Skin epidermis (tissue), 12 donors: Measurements from ENCODE around the gene QSOX2.

ENCODE experiments used
- H3K27ac ChIP-seq, 21 experiments: fragments of 200-600 bp; sonication (generic) in 11 of 21; one replicate each; pipeline ENCODE4 v1.5.0; 2020; ENCODE audit warnings: mild to moderate bottlenecking in 3 of 21, inconsistent platforms in 2 of 21, moderate library complexity in 2 of 21
- H3K4me3 ChIP-seq, 7 experiments: fragments of 200-600 bp; sonication (generic) in 2 of 7; one replicate each; pipeline ENCODE4 v1.5.0; 2020; ENCODE audit warnings: inconsistent platforms in 2 of 7, mild to moderate bottlenecking in 2 of 7, moderate library complexity in 1 of 7

QSOX2 gene, protein sequence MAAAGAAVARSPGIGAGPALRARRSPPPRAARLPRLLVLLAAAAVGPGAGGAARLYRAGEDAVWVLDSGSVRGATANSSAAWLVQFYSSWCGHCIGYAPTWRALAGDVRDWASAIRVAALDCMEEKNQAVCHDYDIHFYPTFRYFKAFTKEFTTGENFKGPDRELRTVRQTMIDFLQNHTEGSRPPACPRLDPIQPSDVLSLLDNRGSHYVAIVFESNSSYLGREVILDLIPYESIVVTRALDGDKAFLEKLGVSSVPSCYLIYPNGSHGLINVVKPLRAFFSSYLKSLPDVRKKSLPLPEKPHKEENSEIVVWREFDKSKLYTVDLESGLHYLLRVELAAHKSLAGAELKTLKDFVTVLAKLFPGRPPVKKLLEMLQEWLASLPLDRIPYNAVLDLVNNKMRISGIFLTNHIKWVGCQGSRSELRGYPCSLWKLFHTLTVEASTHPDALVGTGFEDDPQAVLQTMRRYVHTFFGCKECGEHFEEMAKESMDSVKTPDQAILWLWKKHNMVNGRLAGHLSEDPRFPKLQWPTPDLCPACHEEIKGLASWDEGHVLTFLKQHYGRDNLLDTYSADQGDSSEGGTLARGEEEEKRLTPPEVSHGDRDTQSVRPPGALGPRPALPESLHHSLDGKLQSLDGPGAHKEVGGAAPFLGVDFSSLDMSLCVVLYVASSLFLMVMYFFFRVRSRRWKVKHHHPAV

DNA sequence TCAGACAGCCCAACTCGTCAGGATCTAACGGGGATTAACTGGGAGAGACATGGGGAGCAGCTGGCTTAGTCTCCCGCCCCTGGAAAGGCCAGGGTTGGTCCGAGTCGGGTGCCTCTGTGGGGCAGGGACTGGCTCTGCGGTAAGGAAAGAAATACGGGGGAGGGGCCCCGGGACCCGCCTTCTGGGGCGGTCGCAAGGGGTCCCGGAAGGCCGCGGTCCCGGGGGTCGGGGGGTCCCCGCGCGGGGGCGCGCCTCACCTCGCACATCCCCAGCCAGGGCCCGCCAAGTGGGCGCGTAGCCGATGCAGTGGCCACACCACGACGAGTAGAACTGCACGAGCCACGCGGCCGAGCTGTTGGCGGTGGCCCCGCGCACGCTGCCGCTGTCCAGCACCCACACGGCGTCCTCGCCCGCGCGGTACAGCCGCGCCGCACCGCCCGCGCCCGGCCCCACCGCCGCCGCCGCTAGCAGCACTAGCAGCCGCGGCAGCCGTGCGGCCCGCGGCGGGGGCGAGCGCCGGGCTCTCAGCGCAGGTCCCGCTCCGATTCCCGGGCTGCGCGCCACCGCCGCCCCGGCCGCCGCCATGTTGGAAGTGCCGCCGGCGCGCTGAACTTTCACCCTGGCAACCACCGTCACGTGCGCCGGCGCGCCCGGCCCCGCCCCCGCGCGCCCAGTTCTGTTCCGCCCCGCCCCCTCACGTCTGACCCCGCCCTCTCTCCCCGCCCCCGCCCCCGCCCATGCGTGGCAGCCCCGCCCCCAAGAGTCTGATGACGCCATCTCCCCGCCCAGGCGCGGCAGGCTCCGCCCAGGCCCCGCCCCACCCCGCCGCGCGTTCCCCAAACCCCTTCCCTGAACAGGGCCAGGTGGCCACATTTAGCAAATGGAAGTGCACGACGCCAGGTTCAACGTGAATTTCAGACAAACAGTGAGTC is at the start of gene QSOX2:
TSS of gene QSOX2 (minus strand) at position 594 of the 932 bp plus-strand sequence. CDS start at position 585, 9 bp downstream.
- Histone ChIP-seq H3K27ac (peak within 1 kb of the TSS in 14 of 21 experiments; percentile 15 to 82 (median 63)), H3K4me3 (peak within 1 kb of the TSS; percentile 64 to 93 (median 79))

DNA sequence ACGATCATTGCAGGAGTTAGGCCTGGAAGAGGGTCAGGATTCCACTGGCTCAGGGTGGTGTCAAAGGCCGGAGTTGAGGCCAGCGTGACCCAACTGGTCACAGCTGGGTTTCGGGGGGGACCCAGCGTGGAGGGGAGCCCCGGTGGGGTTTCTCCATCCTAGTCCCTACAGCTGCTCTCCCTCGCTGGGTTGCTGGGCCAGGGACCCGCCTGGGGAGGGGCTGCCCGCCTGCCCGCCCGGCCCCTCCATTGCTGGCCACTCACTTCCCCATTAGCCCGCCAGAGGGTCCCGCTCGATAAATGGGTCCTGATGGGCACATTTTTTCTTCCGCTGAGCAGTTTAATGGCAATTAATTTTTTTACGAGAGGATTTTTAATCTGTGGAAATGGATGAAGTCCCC is 49.4 kb upstream of the QSOX2 start:
- Histone ChIP-seq H3K27ac (no peak overlapping the region), H3K4me3 (no peak overlapping the region)

DNA sequence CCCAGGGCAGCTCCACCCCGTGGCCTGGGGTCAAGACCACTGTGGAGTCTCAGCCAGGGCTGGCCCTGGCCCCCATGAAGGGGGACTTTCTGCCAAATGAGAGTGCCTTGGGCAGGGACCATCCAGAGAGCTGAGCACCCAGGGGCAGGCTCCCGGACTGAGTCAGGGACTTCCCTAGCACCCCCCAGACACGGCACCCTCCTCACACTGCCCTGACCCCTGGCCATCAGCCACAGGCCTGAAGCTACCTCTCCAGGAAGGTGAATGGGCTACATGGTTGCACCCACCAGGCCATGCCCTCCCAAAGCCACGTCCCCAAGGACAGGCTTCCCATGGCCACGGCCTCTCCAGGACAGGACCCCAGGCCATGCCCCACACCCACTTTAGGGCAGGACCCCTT is 48.8 kb upstream of the QSOX2 start:
- H3K4me3 ChIP-seq, result no peak overlapping the region
- no peak overlapping the region for H3K27ac ChIP-seq

DNA sequence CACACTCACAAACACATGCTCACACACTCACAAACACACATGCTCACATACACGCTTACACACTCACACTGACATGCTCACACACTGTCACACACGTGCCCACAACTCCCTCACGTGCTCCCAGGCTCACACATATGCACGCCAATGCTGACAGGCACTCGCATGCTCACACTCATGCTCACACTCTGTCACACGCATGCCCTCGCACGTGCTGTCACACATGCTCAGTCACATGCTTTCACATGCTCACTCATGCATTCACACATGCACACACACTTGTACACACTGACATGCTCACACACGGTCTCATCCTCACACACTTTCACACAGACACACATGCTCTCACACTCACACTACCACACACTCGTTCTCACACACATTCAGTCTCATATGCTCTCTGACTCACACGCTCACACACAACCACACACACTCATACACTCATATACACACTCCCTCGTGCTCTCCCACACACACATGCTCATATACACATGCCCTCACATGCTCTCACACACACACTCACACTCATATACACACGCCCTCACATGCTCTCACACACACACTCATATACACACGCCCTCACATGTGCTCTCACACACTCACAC is 48.0 kb upstream of the QSOX2 start:
- H3K27ac ChIP-seq, result no peak overlapping the region
- no peak overlapping the region for H3K4me3 ChIP-seq

DNA sequence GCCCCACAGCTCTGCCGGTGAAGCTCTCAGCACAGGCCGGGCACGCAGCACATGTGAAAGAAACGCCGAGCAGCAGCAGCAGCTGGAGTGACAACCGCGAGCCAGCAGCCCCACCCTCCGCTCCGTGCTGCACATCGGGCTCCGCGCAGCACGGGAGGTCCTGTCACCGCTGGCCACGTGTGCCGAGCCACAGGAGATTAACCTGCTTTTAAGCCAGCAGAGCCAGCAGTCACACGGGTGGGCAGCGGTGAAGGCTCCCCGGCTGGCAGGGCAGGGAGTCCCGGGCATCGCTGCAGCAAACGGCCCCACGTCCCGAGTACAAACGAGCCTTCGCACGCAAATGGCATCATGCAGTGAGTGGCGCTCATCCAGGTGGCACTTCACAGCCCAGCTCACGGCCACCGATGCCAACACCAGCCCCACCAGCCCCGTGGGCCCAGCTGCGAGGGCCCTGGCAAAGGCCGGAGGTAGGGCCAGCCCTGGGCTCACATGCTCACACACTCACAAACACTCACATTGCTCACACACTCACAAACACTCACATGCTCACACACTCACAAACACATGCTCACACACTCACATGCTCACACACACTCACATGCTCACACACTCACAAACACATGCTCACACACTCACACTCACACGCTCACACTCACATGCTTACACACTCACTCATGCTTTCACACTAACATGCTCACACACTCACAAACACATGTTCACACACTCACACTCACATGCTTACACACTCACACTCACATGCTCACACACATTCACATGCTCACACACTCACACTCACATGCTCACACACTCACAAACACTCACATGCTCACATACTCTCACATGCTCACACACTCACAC is 47.2 kb upstream of the QSOX2 start:
- H3K27ac ChIP-seq, result no peak overlapping the region
- H3K4me3 ChIP-seq, result no peak overlapping the region

DNA sequence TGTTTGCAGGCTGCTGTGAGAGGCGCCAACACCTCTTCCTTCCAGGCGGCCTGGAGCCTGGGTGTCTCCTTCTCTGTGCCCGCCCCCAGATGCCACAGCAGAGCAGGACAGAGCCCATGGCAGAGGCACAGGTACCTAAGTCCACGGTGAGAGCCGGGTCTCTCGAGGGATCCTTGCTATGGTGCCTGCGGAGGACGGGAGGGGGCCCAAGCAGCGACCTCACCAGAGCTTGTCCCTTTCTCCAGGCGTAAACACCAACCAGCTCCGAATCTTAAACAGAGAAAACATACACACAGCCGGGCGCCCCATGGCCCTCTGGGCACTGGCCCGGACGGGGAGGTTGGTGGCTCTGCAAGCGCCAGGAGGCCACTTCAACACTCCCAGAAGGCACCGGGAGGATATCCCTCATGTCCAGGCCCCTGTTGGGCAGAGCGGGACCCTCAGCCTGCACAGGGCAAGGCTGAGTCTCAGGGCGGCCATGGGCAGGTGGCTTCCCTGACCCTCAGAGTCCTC is 46.5 kb upstream of the QSOX2 start:
- no peak overlapping the region for H3K27ac ChIP-seq
- no peak overlapping the region for H3K4me3 ChIP-seq

DNA sequence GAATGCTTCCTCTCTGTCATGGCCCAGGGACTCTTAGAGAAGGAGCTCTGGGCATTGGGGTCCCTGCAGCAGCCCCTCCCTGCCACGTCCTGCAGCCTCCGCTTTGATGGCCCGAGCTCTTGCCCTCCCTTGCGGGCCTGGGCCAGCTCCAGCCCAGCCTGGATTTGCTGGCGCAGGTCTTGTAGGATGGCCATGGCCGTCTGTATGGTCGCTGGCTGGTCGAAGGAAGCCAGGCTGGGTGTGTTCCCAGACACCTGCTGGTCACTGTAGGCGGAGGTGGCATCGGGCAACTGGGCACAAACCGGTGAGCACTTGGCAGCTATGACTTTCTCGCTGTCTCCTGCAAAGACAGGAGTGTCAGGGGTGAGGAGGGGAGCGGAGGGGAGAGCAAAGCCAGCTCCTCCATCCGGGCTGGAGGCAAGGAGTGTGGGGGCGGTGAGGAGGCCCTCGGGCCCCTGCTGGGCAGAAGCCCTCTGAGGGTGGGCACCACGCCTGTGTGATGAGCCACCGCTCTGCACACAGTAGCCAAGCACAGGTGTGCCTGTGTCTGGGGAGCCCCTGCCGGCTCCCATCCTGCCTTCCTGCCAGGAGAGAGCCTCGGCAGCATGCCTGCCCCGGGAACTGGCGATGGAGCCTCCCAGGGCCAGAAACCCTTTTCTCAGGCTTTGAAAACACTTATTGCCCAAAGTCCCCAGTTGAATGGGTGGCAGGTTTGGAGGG is 45.9 kb upstream of the QSOX2 start:
- no peak overlapping the region for H3K4me3 ChIP-seq
- no peak overlapping the region for H3K27ac ChIP-seq

DNA sequence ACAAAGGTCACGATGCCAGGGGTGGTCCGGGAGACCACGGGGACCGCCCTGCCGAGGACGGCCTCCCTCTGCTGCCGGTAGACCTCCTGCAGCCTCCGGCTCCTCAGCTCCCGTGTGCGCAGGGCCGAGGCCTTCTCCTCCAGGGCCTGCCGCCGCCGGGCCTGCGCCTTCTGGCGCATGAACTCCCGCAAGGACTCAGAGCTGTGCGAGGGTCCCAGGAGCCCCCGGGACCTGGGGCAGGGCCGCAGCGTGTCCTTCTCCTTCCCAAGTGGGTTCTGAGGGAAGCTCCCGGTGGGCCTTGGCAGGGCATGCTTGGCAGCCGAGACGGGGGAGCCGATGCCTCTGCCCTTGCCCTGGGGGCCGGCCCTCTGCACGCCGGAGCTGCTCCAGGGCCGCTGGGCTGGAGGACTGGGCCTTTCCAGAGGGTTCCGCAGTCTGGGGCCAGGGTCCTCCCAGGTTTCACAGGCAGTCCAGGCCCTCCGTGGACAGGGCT is 44.9 kb upstream of the QSOX2 start:
- Histone ChIP-seq H3K4me3 (no peak overlapping the region), H3K27ac (no peak overlapping the region)

DNA sequence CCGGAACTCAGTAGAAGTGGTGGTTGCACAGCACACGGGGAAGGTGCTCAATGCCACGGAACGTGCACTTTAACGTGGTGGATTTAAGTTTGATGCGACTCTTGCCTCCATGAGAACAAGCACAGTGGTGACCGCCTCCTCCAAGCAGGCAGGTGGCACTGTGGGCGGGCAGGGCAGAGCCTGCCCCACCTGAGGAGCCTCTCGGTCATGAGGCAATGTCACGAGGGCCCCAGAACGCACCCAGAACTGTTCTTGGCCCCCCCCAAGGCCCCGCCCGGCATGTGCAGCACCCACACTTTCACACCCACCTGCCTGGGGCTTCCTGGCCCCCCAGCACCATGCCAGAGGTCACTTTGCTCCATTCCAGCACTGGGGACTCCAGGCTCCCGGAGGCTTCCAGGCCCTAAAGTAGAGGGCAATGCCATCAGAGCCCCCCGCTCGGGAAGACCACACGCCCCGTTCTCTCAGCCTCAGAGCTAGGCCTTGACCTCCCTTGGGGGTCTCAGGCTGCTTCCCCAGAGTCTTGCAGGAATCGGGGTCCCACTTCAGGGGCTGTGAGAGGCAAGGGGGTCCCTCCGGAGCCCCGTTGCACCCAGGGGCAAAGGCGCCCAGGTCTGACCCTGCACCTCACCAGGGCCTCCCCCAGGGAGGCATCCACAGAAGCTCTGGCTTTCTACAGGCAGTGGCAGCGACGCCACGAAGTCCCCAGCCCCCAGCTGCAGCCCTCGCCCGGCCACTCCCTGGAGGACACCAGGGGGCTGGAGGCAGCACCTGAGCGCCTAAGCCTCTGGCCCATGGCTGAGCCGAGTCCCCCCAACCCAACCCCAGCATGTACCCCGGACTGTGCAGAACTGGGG is 44.3 kb upstream of the QSOX2 start:
- Histone ChIP-seq H3K4me3 (no peak overlapping the region), H3K27ac (no peak overlapping the region)

DNA sequence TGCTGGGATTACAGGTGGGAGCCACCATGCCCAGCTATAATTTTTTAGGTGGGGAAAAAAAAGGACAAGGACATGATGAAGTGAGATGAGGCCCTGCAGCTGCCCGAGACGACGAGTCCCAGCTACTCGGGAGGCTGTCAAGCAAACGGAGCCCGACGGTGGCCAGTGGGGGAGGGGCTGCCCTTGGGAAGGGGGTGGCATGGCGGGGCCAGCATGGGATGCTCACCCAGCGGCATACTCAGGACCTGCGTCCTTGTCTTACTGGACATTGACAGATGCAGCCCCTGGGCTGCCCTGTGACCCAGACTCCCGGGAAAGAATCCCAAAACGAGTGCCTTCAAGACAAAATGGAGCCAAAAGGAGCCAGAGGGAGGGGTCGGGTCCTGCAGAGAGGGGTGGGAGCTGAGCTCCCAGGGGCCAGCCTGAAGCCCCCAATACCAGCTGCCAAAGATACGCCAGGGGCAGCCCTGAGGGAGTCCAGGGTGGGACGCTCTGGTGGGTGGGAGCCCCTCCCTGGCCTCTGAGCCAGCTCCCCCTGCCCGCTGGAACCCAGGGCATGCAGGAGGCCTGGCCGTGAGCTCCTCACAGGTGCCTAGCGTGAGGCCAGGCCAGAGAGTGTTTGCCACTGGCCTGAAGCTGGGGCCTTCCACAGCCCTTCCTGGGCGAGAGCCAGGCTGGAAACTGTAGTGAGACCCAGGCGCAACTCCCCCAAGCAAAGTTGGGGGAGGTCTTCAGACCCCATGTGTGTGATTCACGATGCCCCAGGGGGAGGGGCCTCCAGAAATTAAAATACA is 42.5 kb upstream of the QSOX2 start:
- Histone ChIP-seq H3K27ac (no peak overlapping the region), H3K4me3 (no peak overlapping the region)

DNA sequence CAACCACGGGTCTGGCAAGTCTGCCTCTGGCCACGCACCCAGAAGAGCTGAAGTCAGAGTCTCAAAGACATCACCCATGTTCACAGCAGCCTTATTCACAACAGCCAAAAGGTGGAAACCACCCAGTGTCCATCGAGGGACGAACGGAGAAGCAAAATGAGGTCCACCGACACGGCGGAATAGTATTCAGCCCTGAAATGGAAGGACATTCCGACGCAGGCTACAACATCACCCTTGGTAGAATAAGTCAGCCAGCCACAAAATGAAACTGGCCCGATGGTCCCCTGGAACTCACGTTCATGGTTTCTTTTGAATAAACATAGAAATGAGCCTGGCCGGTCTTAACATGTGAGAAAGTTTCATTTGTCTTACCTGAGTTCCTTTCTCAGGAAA is 41.4 kb upstream of the QSOX2 start:
- H3K27ac ChIP-seq, result no peak overlapping the region
- H3K4me3 ChIP-seq, result no peak overlapping the region

DNA sequence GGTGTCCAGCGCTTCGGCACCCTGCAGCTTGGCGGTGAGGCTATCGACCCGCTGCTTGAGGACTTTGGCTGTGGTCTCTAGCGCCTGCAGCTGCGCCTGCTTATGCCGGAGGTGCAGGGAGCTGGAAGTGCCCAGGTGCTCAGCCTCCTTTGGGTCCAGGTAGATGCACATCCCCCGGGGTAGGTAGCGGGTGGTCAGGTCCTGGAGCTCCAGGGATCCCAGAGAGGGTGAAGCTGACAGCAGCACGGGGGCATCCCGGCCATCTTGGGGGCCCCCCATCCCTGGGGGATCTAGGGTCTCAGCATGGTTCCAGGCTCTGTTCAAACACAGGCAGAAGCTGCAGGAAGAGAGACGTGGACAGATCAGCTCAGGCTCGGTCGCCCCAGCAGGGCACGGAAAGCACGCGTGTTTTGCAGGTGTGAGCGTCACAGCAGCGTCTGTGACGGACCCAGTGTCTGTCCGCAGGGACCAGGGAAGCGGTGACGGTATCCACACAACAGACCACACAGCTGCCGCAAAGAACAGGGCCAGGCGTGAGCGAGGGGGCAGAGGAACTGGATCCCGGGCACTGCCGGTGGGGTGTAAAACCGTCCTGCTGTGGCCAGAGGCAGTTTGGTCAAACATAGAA is 40.9 kb upstream of the QSOX2 start:
- H3K4me3 ChIP-seq, result no peak overlapping the region
- no peak overlapping the region for H3K27ac ChIP-seq

DNA sequence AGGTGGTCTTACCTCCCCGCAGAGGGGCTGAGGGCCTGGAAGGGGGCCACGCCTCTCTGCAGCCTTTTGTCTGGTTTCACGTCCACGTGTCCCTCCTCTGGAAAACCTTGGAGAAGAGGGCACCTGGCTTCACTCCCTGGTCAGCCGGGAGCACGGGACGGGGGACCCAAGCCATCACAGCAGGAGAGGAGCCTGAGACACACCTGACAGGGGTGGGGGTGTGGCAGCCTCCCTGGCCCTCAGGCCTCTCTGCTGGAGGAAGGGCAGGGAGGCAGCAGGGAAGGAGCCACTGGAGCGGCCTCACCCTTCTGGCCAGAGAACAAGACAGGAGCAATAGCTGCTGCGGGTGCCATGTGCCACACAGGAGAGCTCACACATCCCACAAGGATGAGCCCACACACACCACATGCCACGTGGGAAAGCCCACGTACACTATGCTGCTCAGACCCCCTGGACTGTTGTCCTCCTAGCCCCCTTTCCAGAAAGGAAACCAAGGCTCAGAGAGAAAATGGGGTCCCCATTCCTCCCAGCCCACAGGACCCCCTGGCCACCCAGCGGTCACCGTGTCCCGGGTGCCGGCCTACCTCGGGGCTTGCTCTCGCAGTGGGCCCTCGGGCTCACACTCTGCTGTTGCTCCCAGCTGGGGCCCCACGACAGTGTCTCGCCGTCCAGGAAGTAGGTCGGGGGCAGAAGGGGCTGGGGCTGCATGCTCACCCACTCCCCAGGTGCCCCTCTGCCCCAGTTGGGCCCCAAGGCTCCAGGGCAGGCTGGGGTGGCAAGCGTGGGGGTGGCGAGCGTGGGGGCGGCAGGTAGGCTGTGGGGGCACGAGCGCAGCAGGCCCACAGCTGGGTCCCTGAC is 40.1 kb upstream of the QSOX2 start:
- Histone ChIP-seq H3K4me3 (no peak overlapping the region), H3K27ac (no peak overlapping the region)

DNA sequence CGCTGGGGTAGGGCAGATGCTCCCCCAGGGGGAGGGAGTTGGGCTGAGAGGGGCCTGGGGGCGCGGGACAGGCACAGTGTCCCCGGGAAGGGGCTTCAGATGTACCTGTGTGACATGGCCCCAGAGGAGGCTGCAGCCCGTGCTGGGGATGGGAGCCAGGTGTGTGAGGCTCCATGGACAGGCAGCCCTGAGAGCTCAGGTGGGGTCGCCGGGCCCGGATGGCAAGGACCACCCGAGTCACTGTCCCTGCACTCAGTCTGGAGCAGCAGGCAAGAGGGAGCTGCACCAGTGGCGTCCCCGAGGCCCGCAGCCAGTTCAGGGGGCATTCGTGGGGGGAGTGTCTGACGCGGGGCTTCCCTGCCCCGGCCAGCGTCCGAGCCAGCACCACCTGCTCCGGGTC is 39.3 kb upstream of the QSOX2 start:
- Histone ChIP-seq H3K4me3 (no peak overlapping the region), H3K27ac (no peak overlapping the region)

DNA sequence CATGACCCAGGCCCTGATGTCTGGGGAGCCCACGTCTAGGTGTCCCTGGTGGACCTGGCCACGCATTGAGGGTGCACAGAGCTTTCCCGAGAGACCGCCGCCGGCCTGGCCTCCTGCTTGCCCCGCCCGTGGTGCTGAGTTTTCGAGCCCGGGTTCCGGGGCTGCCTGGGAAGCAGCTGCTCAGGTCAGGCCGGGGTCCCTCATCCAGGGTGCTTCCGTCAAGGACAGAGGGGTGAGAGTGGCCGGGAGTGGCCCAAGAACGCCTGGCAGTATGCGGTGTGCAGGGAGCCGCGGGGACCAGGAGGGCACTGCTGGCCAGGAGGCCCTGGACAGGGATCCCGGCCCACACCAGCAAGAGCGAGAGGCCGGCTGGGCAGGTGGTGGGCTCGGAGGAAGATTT is 38.7 kb upstream of the QSOX2 start:
- no peak overlapping the region for H3K27ac ChIP-seq
- H3K4me3 ChIP-seq, result no peak overlapping the region
